Mammary epithelial cell (primary cell): ENCODE data around the gene COL19A1.

ENCODE experiments used
- EZH2 ChIP-seq: IDR thresholded peaks from 2 replicates; pipeline ENCODE4 v1.6.1; 2012; ENCODE audit warnings: low read length, inconsistent platforms, borderline replicate concordance
- TF ChIP-seq, protein P1 (sequence below), 2 donors: IDR thresholded peaks in 1 of 2; conservative IDR thresholded peaks in 1 of 2; 2 replicates each; pipeline ENCODE4 v1.5.1; 2011 to 2012; ENCODE audit warnings: inconsistent platforms in 2 of 2, low read length in 2 of 2, mild to moderate bottlenecking in 2 of 2, control low read depth in 1 of 2, low read depth in 1 of 2; ENCODE audit not compliant: insufficient read depth in 1 of 2; ENCODE audit errors: extremely low read depth in 1 of 2

DNA sequence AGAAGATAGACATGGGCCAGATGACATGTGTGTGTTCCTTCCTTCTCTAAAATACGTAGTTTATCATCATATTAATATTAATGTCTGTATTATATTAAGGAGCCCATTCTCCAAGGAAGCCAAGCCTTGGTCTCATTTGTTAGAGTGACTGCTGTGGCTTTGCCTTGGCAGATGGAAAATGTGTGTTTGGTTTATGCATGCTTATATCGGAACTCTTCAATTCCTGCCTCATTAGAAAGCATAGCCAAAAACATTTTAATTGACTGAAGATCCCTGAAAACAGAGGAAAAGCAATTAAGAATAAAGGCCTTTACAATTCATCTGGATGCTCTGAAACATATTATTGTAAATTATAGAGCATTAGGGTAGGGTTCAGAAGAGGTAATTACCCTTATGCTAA lies 330.2 kb downstream of the COL19A1 start:
- TF ChIP-seq, protein P1, sequence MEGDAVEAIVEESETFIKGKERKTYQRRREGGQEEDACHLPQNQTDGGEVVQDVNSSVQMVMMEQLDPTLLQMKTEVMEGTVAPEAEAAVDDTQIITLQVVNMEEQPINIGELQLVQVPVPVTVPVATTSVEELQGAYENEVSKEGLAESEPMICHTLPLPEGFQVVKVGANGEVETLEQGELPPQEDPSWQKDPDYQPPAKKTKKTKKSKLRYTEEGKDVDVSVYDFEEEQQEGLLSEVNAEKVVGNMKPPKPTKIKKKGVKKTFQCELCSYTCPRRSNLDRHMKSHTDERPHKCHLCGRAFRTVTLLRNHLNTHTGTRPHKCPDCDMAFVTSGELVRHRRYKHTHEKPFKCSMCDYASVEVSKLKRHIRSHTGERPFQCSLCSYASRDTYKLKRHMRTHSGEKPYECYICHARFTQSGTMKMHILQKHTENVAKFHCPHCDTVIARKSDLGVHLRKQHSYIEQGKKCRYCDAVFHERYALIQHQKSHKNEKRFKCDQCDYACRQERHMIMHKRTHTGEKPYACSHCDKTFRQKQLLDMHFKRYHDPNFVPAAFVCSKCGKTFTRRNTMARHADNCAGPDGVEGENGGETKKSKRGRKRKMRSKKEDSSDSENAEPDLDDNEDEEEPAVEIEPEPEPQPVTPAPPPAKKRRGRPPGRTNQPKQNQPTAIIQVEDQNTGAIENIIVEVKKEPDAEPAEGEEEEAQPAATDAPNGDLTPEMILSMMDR (conservative IDR thresholded peaks at IDR 0.05 in 1 of 2, IDR thresholded peaks at IDR 0.05 in 1 of 2; ENCODE audit: extremely low read depth in 1 of 2, insufficient read depth in 1 of 2, low read depth in 1 of 2, low read length in 2 of 2): no peak
- TF ChIP-seq EZH2: no peak
